Endometrium (tissue), 2 donors: ENCODE results near the gene CCDC158.
"Not testable (repeated sequence)": the region's sequence is repeated elsewhere in the genome, so short reads cannot be mapped to it uniquely, and the experiment has no call there.

Experiments
- FAIRE-seq: peaks from 2 replicates; lab custom pipeline; 2012; peaks lifted over from hg19 to GRCh38; lab: Jason Lieb, UNC
- donor health status: control.
- donor health status: control.

CCDC158 gene

DNA sequence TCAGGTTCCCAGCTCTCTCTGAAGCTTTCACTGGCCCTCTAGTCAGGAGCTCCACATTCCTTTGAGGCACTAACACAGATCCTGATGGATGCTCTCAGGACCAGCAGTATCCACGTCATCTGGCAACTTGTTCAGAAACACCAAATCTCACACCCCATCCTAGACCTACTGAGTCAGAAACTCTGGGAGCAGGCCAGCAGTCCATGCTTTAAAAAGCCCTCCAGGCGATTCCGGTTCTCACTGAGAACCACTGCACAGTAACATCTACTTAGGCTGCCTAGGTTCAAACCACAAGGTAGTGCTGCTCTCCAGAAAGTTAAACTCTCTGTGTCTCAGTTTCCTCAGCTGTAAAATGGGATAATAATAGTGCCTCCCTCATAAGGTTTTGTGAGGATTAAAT is 55.3 kb downstream of the CCDC158 start:
- FAIRE-seq, result no peak

DNA sequence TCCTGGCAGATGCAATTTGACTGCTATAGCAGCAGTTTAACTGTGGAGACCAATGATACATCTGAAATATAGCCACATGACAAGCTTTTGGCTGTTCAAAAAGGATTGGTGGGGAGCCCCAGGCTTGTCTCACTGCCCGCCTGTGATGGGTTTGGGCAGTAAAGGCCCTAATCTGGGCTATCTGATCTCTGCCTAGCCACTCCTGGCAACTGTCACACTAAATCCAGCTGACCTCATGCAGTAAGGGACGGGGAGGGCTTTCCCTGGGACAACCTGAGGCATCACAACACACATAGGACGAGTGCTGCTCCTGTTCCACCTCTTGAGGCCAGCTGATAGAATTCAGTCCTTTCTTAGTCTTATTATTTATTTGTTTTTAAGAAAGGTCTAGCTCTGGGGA is 56.2 kb downstream of the CCDC158 start:
- no peak for FAIRE-seq

DNA sequence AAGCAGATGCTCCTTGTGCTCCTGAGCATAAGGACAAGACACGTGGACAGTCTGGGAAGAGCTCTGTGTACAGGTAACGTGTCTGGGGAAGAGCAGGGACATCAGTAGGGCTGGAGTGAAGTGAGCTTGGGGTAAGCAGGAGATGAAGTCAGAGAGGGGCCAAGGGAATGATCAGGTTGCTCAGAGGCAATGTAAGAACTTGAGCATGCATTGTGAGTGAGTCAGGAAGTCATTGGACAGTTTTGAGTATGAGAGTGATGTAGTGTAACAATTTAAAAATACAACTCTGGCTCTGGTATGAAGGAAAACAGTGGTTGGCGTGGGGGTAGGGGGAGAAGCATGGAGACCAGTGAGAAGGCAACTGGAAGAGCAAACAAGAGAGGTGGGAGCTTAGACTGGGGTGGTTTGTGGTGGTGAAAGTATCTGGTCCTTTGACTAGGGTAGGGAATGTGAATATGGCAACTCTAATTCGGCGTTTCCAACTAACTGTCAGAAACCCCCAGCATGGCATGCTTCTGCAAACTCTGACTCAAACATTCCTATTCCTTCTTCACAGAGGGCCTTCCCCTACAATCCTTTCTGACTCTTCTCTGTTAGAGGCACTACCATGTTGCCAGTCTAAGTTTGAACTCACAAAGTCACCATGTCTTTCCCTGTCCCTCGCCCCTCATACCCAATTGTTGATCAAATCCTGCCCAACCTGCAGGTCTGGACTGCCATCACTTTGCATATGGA is 57.2 kb downstream of the CCDC158 start:
- no peak for FAIRE-seq

DNA sequence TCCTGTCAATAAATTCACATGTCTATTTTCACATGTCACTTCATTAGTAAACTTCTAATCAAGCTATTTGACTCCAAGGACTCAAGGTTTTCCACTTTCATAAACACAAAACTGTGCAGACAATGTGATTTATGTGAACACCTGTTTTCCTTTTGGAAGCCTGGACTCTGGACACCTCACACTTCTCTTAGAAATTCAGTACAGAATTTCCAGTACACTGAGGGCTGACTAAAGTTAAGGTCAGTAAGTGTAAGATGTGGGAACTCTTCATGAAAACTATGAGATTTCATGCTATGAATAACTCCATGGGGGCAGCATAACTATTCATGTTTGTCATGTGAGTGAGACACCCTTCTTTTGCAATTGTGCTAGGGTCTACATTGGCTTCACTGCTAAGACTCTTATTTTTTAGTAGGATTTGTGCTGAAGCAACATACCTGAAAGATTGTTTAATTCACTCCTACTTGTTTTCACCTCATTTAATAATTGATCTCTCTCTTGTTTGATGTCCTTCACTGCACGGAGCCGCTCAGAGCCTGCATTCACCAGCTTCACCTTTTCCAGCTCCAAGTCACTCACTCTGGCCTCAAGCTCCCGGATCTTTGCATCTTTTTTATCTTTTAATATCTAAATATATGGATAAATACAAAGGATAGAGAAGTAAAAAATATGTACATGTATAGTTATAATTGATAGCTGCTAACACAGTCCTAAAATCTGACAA is 59.1 kb downstream of the CCDC158 start:
- FAIRE-seq, result no peak

DNA sequence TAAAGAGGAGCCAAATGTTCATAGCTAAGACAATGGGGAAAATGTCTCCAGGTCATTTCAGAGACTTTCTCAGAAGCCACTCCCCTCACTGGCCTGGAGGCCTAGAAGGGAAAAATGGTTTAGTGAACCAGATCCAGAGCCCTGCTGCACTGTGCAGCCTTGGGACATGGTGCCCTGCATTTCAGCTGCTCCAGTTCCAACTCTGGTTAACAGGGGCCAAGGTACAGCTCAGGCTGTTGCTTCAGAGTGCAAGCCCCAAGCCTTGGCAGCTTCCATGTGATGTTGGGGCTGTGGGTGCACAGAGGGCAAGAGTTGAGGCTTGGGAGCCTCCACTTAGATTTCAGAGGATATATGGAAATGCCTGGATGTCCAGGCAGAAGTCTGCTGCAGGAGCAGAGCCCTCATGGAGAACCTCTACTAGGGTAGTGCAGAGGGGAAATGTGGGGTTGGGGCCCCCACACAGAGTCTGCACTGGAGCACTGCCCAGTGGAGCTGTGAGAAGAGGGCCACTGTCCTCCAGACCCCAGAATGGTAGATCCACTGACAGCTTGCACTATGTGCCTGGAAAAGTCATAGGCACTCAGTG is 61.0 kb downstream of the CCDC158 start:
- FAIRE-seq, result not testable (repeated sequence)

DNA sequence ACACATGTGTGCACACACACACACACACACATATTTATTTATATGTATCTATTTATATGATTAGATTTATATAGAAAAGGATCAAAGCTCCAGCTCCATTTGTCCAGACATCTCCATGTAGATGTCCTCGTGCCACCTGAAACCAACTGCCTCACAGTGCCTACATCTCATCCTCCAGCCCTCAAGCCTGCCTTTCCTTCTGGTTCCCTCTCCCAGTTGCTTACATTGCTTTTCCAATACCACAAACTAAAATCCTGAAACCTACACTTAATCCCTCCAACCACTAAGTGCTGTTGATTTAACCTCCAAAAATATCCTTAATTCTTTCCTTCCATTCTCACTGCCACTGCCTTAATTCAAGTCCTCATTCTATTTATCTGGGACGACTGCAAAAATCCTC is 63.0 kb downstream of the CCDC158 start:
- no peak for FAIRE-seq

DNA sequence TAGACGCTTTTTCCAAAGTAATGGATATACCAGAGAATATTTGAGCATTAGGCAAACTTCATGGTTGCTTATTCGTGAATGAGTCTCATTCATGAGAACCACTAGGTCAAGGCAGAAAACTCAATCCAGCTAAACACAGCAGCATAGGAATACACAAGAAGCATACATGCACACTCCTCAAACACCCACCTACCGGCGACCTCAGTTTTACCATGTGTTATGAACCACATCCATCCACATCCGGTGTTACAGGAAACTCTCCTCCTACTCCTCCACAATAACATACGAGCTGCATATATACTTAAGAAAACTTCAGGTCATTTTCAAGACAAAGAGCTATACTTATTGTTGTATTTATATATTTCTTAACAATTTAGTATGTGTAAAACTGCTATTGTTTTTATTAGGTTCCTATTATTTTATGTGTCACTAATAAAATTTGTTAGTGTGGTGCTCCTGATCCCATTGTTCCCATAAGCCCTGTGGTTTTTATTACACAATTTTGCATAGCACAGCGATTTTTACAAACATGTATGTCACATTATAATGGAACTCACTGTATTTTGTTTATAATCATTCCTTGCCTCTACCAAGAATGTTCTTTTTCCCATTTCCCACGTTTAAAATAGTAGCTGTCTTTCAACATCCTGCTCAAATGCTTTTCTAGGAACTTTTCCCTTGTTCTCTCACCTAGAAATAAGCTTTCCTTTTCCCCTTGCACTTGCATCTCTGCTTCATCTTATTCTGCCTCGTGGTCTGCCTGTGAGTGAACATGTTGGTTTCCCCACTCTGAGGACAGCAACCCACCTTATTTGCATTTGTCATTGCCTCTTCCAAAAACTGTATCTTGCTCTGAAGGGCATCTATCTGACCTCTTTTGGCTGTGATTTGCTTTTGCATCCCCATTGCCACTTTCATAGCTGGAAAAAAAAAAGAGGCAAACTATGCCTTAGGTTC is 66.1 kb downstream of the CCDC158 start:
- FAIRE-seq, result no peak

DNA sequence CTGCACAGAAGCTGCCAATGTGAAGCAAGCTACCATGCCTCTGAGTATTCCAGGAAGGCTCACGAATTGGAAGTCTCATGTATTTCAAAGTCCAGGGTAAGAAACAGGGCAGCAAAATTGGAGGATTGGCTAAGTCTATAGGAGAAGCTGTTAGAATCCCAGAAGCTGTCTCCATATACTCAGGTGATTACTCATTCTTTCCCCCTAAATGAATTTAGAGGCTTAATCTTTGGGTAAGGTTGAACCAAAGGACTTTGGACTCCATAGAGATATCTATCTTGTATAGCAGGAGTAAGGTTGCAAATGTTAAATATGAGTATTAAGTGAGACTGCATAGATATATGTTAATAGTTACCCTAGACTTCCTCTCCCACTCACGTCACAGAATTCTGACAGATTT is 78.1 kb downstream of the CCDC158 start:
- no peak for FAIRE-seq

DNA sequence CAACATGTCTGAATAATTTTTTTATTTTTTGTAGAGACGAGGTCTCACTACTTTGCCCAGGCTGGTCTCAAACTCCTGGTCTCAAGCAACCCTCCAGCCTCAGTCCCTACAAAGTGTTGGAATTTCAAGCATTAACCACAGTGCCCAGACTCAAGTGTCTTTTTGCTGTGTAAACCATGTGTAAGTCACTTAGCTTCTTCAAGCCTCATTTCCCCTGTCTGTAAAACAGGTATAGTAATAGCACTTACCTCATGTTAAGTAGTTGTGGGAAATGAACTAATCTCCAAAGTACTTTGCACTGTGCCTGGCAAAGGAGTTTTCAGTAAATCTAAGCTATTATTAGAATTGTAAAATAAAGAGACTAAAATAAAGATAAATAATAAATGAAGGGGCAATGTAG is 78.8 kb downstream of the CCDC158 start:
- FAIRE-seq, result no peak

DNA sequence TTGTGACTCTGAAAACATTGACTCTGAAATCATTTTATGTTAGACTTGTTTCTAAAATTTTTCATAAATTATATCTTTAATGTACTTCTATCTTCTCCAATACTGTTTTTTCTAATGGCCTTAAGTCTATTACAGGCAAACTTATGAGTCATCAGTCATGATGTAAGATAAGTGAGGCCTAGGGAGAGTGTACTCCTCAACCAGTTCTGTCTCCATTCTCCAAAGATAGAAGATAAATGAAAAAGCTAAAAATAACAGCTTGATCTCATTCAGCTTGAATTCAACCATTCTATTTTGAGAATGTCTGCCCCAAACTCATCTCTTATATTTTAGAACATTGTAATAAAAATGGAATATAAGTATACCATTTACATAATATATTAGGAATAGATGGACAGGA is 79.9 kb downstream of the CCDC158 start:
- no peak for FAIRE-seq

DNA sequence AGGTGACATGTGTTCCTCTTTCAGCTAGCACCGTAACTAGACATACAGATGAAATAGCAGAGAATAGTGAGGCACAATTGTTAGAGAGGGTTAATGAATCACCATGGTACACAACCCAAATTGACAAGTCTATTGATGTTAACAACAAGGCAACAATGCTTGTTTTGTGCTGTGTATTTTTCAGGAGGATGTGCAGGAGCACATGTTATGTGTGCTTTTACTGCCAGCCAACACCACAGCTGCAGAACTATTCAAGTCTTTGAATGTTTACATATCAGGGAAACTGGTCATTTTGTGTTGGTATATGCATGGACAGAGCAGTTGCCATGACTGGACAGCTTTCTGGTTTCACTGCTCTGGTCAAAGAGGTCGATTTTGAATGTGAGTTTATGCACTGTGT is 81.6 kb downstream of the CCDC158 start:
- no peak for FAIRE-seq

DNA sequence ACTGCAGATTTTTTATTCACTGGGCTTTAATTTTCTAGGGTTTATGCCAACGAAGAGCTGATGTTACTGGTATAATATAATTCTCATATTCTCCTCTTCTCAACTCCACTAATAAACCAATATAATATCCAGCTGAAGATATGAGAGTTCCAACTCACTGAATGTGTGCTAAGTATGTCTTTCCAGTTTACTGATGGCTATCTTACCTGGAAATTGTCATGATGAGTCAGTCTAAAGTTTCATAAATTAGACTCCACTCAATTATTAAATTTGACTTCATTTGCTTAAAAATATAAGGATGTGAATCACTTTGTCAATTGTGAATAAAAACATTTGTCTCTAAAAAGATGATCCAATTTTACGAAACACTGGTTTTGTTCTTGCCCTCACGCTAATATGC is 86.1 kb downstream of the CCDC158 start:
- FAIRE-seq, result no peak

DNA sequence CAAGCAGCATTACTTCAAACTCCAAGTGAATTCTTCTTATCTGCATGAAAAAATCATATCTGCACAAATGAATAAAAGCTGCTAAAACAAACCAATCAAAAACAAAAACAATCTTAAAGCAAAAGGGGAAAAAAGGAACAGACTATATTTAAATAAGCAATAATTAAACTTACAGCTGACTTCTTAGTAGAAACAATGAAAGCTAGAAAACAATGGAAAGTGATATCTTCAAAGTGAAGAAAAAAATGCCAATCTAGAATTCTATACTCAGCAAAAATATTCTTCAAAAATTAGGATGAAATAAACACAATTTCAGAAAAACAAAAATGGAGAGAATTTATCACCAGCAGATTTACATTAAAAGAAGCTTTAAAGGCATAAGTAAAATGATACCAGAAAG is 94.4 kb downstream of the CCDC158 start:
- FAIRE-seq, result no peak

DNA sequence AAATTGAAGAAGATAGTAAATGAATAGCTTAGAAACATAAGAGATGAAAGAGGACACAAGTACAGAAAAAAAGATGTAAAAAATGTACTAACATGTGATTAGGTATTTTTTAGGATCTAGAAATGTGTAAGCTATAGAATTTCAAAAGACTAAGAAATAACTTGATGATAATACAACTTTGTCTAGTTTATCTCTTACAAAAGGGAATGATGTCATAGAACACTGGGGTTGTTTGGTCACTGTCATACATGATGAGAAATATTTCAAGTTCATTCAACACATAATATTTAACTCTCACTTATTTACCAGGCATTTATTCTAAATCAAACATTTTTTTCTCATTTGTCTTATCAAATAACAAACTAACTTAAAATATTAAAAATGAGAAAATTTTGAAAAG is 95.9 kb downstream of the CCDC158 start:
- FAIRE-seq, result no peak

DNA sequence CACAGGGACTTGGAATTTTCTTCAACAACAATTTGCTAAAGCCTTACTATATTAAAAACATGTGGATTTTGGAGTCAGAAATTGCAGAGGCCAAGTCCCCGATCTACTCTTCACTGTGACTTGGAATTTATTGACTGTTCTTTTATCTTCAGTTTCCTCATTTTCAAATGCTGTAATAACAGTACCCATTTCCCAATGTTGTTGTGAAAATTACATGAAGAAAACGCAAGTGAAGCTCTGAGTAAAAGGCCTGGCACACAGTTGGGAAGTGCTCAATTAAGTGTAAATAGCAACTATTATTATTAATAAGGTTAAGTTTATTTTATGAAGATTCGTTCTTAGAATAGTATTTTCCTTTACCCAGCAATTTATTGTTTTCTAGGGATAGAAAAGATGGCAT is 98.7 kb downstream of the CCDC158 start:
- FAIRE-seq, result no peak

DNA sequence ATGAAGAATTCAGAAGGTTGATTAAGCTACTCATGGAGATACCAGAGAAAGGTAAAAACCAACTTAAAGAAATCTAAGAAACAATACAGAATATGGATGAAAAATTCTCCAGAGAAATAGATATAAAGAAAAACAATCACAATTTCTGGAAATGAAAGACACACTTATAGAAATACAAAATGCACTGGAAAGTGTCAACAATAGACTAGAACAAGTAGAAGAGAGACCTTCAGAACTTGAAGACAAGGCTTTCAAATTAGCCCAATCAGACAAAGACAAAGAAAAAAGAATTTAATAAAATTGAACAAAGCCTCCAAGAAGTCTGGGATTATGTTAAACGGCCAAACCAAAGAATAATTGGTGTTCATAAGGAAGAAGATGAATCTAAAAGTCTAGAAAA is 104.8 kb downstream of the CCDC158 start:
- FAIRE-seq, result no peak

DNA sequence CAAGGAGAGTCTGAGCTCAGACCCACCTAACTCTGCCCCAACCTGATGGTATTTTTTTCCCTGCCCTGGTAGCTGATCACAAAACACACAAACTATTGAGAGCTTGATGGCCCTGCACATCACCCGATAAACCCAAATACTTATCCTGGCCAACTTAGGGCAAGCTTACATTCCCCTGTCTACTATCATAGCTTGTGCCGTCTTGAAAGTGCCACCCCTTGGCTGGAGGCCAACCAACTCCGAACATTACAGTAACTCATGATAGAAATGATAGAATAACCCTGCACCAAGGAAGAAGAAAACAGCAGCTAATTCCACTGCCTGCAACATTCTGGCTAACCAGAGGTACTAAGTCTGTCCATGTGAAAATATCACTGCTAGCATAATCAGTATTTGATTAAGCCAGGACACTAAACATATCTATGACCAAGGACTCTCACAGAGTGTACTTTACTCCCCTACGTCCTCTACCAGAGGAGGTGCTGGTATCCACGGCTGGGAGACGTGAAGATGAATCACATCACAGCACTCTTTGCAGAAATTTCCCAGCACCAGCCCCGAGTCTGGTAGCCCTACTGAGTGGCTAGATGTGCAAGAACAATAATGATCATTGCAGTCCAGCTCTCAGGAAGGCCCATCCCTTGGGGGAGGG is 105.5 kb downstream of the CCDC158 start:
- FAIRE-seq, result no peak

DNA sequence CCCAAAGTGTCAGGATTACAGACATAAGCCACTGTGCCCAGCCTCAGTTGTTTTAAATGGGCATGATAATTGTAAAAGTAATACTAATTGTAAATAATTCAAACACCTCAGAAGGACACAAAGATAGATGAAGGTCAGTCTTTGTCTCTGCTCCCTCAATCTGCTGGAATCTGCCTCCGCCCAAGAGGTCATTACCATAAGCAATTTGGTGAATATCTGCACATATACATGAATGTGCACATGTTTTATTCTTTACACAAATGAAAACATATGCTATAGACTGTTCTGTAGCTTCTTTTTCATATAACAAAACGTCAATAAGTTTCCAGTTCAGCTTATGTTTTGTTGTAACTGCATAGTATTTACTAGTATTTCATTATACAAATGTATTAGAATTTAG is 107.4 kb downstream of the CCDC158 start:
- no peak for FAIRE-seq

DNA sequence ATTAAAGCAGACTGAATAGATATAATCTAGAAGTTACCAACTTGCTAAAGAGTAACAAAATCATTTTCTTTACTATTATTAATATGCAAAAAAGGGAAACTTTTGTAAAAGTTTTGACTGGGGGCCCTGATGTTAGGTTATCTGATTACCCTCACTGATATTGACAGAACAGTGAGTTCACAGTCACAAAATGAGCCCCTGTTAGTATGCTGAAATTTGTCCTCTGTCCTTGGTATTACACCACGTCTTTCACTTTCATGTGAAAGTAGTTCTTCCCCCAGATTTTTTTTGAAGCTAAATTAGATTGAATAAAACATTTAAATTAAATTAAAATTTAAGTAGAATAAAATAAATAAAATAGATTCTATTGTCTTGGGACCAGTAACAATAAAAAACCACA is 108.5 kb downstream of the CCDC158 start:
- peak; percentile 33 for FAIRE-seq

DNA sequence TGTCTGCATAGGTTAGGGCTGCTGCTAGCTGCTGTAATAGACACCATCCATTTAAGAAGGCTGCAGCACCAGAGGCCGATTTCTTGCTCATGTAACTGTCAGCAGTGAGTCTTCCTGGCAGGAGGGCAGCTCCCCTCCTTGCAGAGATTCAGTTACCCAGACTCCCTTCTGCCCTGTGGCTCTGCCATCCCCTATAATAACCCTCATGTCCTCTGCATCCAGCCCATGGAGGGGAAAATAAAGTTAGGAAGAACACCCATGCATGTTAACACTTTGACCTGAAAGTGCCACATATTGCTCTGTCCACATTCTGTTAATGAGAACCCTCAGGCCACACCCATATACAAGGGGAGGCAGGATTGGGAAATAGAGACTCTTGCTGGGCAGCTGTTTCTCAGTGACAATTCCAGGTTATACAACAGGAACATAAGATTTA is 109.0 kb downstream of the CCDC158 start:
- FAIRE-seq, result no peak

DNA sequence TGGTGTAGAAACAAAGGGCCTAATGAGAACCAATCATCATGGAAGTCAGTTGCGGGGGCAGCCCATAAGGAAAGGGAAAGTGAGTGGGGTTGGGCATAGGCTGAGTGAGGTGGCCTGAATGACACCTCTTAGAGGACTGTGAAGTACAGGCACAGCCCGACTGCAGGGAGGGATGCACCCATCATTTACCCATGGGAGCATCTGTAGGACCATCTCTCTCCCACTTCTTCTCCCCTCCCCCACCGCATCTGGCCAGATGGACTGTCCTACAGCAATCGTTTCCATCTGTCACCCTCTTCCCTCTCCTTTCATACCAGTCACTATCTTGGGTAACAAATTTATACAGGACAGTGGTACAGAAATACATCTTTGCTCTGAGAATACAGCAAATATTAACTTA is 110.3 kb downstream of the CCDC158 start:
- FAIRE-seq, result no peak
